DMS153 treated with DMSO at 0.1 percent for 48 hours (cell line): Measurements from ENCODE around the gene SLC6A20.

ENCODE experiments used
- DNase-seq: peaks from one replicate; lab custom pipeline; 2025; ENCODE audit not compliant: unreplicated experiment; lab: John Stamatoyannopoulos, UW

Gene SLC6A20

GRCh38 chr3:45802146-45802545, 5.8 kb upstream of the SLC6A20 start:
- no peak for DNase-seq

GRCh38 chr3:45800611-45801010, 4.3 kb upstream of the SLC6A20 start:
- no peak for DNase-seq

GRCh38 chr3:45799586-45799985, 3.2 kb upstream of the SLC6A20 start:
- DNase-seq, result no peak

GRCh38 chr3:45798034-45798433, 1.7 kb upstream of the SLC6A20 start:
- no peak for DNase-seq

GRCh38 chr3:45796902-45797637, 734 bp upstream of the SLC6A20 start:
- DNase-seq, result no peak

- no peak for DNase-seq
These were observed 841 bp downstream of the SLC6A20 start for GRCh38 chr3:45795509-45795881.

GRCh38 chr3:45794660-45795059, 1.7 kb downstream of the SLC6A20 start:
- no peak for DNase-seq

- no peak for DNase-seq
These were observed 2.2 kb downstream of the SLC6A20 start for GRCh38 chr3:45794177-45794560.

- DNase-seq, result no peak
These were observed 2.7 kb downstream of the SLC6A20 start for GRCh38 chr3:45793482-45794176.

GRCh38 chr3:45792516-45793172, 3.7 kb downstream of the SLC6A20 start:
- no peak for DNase-seq

- no peak for DNase-seq
These were observed 4.3 kb downstream of the SLC6A20 start for GRCh38 chr3:45792036-45792435.

- DNase-seq, result no peak
These were observed 5.7 kb downstream of the SLC6A20 start for GRCh38 chr3:45790596-45790995.

GRCh38 chr3:45789235-45789812, 7.0 kb downstream of the SLC6A20 start:
- no peak for DNase-seq

- no peak for DNase-seq
These were observed 8.8 kb downstream of the SLC6A20 start for GRCh38 chr3:45787551-45787950.

GRCh38 chr3:45786801-45787495, 9.4 kb downstream of the SLC6A20 start:
- no peak for DNase-seq

- DNase-seq, result no peak
These were observed 10.7 kb downstream of the SLC6A20 start for GRCh38 chr3:45785605-45786150.

GRCh38 chr3:45783667-45784066, 12.7 kb downstream of the SLC6A20 start:
- no peak for DNase-seq

- DNase-seq, result no peak
These were observed 14.0 kb downstream of the SLC6A20 start for GRCh38 chr3:45782381-45782780.

GRCh38 chr3:45781841-45782240, 14.5 kb downstream of the SLC6A20 start:
- DNase-seq, result no peak

GRCh38 chr3:45781271-45781670, 15.1 kb downstream of the SLC6A20 start:
- no peak for DNase-seq
